Activated T-helper 17 cell treated with anti-CD3 and anti-CD28 coated beads, Interleukin-2, amount 50 U/mL, for 72 hours (primary cell): Measurements from ENCODE around the gene RSPH6A. TPM values are rescaled to one million over a fixed set of nuclear protein-coding genes. Genes with fewer than 3 reads are reported as not detected.

Source experiments
- ATAC-seq: fragments of 150-1000 bp; cut with Tn5 transposase; replicated peaks from 2 replicates; pipeline ENCODE4 v1.10.0; 2021; ENCODE audit warnings: mild to moderate bottlenecking, moderate library complexity
- H3K27ac Mint-ChIP-seq: one replicate; pipeline ENCODE4 v1.8.0; 2022; ENCODE audit warnings: mixed read lengths
- H3K27me3 Mint-ChIP-seq: one replicate; pipeline ENCODE4 v1.8.0; 2022; ENCODE audit warnings: mixed read lengths
- H3K36me3 Mint-ChIP-seq: one replicate; pipeline ENCODE4 v1.8.0; 2022; ENCODE audit warnings: low read depth, mild to moderate bottlenecking, mixed read lengths
- H3K4me1 Mint-ChIP-seq: one replicate; pipeline ENCODE4 v1.8.0; 2022; ENCODE audit warnings: mixed read lengths
- H3K4me3 Mint-ChIP-seq: one replicate; pipeline ENCODE4 v1.8.0; 2022; ENCODE audit warnings: mild to moderate bottlenecking, mixed read lengths
- H3K9me3 Mint-ChIP-seq: one replicate; pipeline ENCODE4 v1.8.0; 2022; ENCODE audit warnings: mixed read lengths
- total RNA-seq, 2 donors: library from RNA; stranded (reverse); gene quantifications; one replicate each; pipeline ENCODE4 v1.2.3, GENCODE V29; 2022

The RSPH6A gene
- total RNA-seq, 2 donors from 2014 or later, result 0.26 to 0.40 TPM

- H3K27me3 Mint-ChIP-seq, result peaks cover 12% of the 10 kb centered on the region
Measured at GRCh38 chr19:45782820-45783785, 32.0 kb downstream of the RSPH6A start.

GRCh38 chr19:45782162-45782691, 32.9 kb downstream of the RSPH6A start, which contains the start of gene DMPK:
TSS of gene DMPK (minus strand) at chr19:45782490. CDS start at chr19:45782352, 138 bp downstream.
- H3K9me3 Mint-ChIP-seq, result no peaks in the 10 kb centered on the region
- H3K36me3 Mint-ChIP-seq, result peaks cover 44% of the 10 kb centered on the region
- no peak within 1 kb of the TSS for H3K4me3 Mint-ChIP-seq
- peaks cover 14% of the 10 kb centered on the region for H3K4me1 Mint-ChIP-seq
- peaks cover 12% of the 10 kb centered on the region for H3K27me3 Mint-ChIP-seq
- H3K27ac Mint-ChIP-seq, result no peak within 1 kb of the TSS
- no peak for ATAC-seq

More at GRCh38 chr19:45782820-45783785, 32.0 kb downstream of the RSPH6A start:
- Mint-ChIP-seq H3K27ac (no peak overlapping the region), H3K4me1 (peaks cover 14% of the 10 kb centered on the region), H3K36me3 (peaks cover 44% of the 10 kb centered on the region), H3K9me3 (no peaks in the 10 kb centered on the region), H3K4me3 (no peak overlapping the region)
- no peak for ATAC-seq

GRCh38 chr19:45781214-45782161, 33.6 kb downstream of the RSPH6A start:
- no peak overlapping the region for H3K4me3 Mint-ChIP-seq
- no peaks in the 10 kb centered on the region for H3K9me3 Mint-ChIP-seq

GRCh38 chr19:45780448-45781213, 34.5 kb downstream of the RSPH6A start:
- Mint-ChIP-seq H3K4me3 (no peak overlapping the region), H3K27me3 (peaks cover 12% of the 10 kb centered on the region), H3K27ac (no peak overlapping the region), H3K4me1 (peaks cover 14% of the 10 kb centered on the region), H3K36me3 (peaks cover 40% of the 10 kb centered on the region), H3K9me3 (no peaks in the 10 kb centered on the region)
- ATAC-seq, result no peak

More at GRCh38 chr19:45781214-45782161, 33.6 kb downstream of the RSPH6A start:
- ATAC-seq, result no peak
- Mint-ChIP-seq H3K27me3 (peaks cover 12% of the 10 kb centered on the region), H3K4me1 (peaks cover 14% of the 10 kb centered on the region), H3K36me3 (peaks cover 44% of the 10 kb centered on the region), H3K27ac (no peak overlapping the region)

- no peaks in the 10 kb centered on the region for H3K9me3 Mint-ChIP-seq
- ATAC-seq, result no peak
- peaks cover 14% of the 10 kb centered on the region for H3K4me1 Mint-ChIP-seq
- peaks cover 40% of the 10 kb centered on the region for H3K36me3 Mint-ChIP-seq
- H3K27me3 Mint-ChIP-seq, result peaks cover 12% of the 10 kb centered on the region
- no peak overlapping the region for H3K27ac Mint-ChIP-seq
- H3K4me3 Mint-ChIP-seq, result peak overlapping the region; percentile 82
Measured at GRCh38 chr19:45780146-45780447, 35.0 kb downstream of the RSPH6A start.

- Mint-ChIP-seq H3K36me3 (peaks cover 40% of the 10 kb centered on the region), H3K27ac (peak overlapping the region; percentile 77), H3K9me3 (no peaks in the 10 kb centered on the region), H3K4me1 (peaks cover 14% of the 10 kb centered on the region), H3K27me3 (peaks cover 12% of the 10 kb centered on the region), H3K4me3 (peak overlapping the region; percentile 82)
- ATAC-seq, result peak; percentile 95
Measured at GRCh38 chr19:45779231-45780145, 35.6 kb downstream of the RSPH6A start.

- H3K9me3 Mint-ChIP-seq, result no peaks in the 10 kb centered on the region
- peaks cover 12% of the 10 kb centered on the region for H3K27me3 Mint-ChIP-seq
- peaks cover 14% of the 10 kb centered on the region for H3K4me1 Mint-ChIP-seq
- H3K27ac Mint-ChIP-seq, result no peak overlapping the region
- H3K4me3 Mint-ChIP-seq, result peak overlapping the region; percentile 82
- ATAC-seq, result no peak
- peaks cover 32% of the 10 kb centered on the region for H3K36me3 Mint-ChIP-seq
Measured at GRCh38 chr19:45778010-45778661, 37.0 kb downstream of the RSPH6A start.

GRCh38 chr19:45777395-45777961, 37.6 kb downstream of the RSPH6A start:
- Mint-ChIP-seq H3K27ac (no peak overlapping the region), H3K4me1 (peaks cover 15% of the 10 kb centered on the region), H3K4me3 (no peak overlapping the region), H3K9me3 (no peaks in the 10 kb centered on the region), H3K36me3 (peaks cover 32% of the 10 kb centered on the region), H3K27me3 (peaks cover 12% of the 10 kb centered on the region)
- no peak for ATAC-seq

- no peak overlapping the region for H3K27ac Mint-ChIP-seq
- no peaks in the 10 kb centered on the region for H3K9me3 Mint-ChIP-seq
- ATAC-seq, result no peak
- no peak overlapping the region for H3K4me3 Mint-ChIP-seq
- peaks cover 8% of the 10 kb centered on the region for H3K27me3 Mint-ChIP-seq
- peaks cover 32% of the 10 kb centered on the region for H3K36me3 Mint-ChIP-seq
- H3K4me1 Mint-ChIP-seq, result peaks cover 17% of the 10 kb centered on the region
Measured at GRCh38 chr19:45774765-45775164, 40.3 kb downstream of the RSPH6A start.

GRCh38 chr19:45773384-45773783, 41.7 kb downstream of the RSPH6A start:
- no peak overlapping the region for H3K27ac Mint-ChIP-seq

GRCh38 chr19:45772912-45773311, 42.2 kb downstream of the RSPH6A start:
- H3K4me1 Mint-ChIP-seq, result peaks cover 6% of the 10 kb centered on the region
- no peak for ATAC-seq
- H3K36me3 Mint-ChIP-seq, result peaks cover 21% of the 10 kb centered on the region
- no peaks in the 10 kb centered on the region for H3K9me3 Mint-ChIP-seq
- no peak overlapping the region for H3K27ac Mint-ChIP-seq
- H3K27me3 Mint-ChIP-seq, result no peaks in the 10 kb centered on the region
- H3K4me3 Mint-ChIP-seq, result no peak overlapping the region

More at GRCh38 chr19:45773384-45773783, 41.7 kb downstream of the RSPH6A start:
- no peak for ATAC-seq
- peaks cover 6% of the 10 kb centered on the region for H3K4me1 Mint-ChIP-seq
- H3K27me3 Mint-ChIP-seq, result no peaks in the 10 kb centered on the region
- no peak overlapping the region for H3K4me3 Mint-ChIP-seq
- peaks cover 25% of the 10 kb centered on the region for H3K36me3 Mint-ChIP-seq
- no peaks in the 10 kb centered on the region for H3K9me3 Mint-ChIP-seq

GRCh38 chr19:45772130-45772840, 42.8 kb downstream of the RSPH6A start:
- ATAC-seq, result no peak
- H3K36me3 Mint-ChIP-seq, result peaks cover 14% of the 10 kb centered on the region
- no peak overlapping the region for H3K4me3 Mint-ChIP-seq
- H3K4me1 Mint-ChIP-seq, result peaks cover 6% of the 10 kb centered on the region
- no peaks in the 10 kb centered on the region for H3K9me3 Mint-ChIP-seq
- H3K27ac Mint-ChIP-seq, result no peak overlapping the region
- H3K27me3 Mint-ChIP-seq, result no peaks in the 10 kb centered on the region
